Stimulated activated CD8-positive, alpha-beta memory T cell treated with anti-CD3 and anti-CD28 coated beads, Interleukin-2, amount 100 ng/mL, for 1 hour (primary cell): Measurements from ENCODE around the gene CARS1.
A peak's percentile ranks its signal among the peaks of the same experiment; 100 is the strongest.

Source experiments
- DNase-seq, 2 donors: peaks; one replicate each; pipeline ENCODE4 v3.0.0-alpha.2; 2020; ENCODE audit warnings: low read depth in 2 of 2

The CARS1 gene

DNA sequence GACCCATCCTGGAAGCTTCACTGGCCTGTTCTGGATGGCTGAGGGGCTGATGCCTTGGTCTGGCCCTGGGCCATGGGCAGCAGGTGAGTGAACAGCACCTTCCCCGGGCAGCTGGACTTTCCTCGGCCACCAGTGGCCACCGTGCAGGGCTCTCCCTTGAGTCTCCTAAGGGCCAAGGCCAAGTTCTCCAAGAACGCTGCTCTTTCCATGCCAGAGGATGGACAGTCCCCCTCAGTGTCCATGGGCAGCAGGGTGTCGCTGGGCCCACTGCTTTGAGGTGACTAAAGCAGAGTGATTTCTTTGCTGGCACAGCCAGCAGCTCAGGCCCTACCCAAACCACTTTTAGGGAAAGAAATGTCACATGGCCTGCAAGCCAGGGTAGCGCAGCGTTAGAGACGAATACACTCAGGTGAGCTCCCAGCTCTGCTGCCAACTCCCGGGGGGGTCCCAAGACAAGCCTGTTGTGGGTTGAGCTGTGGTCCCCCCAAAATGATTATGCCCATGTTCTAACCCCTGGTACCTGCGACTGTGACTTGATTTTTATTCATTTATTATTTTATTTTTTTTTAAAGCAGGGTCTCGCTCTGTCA is 3.3 kb upstream of the CARS1 start:
- no peak for DNase-seq

DNA sequence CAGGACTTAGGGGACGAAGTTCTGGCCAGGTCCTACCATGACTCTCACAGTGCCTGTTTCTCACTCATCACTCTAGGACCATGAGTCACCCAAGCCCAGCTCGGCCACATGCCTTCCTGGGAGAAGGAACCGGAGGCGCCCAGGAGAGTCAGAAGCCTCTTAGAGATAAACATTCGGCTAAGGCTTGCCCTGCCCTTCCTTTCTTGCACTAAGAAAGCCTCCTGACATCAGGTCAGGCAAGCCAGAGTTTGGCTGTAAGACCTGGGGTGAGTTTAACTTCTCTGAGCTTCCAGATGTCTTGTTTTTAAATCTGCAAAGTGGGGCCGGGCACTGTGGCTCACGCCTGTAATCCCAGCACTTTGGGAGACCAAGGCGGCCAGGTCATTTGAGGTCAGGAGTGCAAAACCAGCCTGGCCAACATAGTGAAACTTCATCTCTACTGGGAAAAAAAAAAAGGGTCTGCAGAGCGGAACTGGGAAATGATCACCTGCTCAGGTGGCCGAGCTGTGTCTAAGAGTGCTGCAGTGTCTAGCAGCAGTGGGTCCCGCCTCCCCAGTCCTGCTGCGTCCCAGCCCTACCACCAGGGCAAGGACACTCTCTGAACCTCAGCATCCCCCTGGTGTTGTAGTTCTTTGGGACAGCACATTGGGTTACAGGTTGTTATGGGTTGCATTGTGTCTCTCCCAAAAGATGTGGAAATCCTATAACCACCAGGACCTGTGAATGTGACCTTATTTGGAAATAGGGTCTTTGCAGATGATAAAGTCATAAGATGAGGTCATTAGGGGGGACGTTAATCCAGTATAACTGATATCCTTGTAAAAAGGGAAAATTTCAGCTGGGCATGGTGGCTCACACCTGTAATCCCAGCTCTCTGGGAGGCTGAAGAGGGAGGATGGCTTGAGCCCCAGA is 1.8 kb upstream of the CARS1 start:
- DNase-seq, result no peak

GRCh38 chr11:3056296-3057068 is 741 bp downstream of the CARS1 start:
- DNase-seq, result no peak

DNA sequence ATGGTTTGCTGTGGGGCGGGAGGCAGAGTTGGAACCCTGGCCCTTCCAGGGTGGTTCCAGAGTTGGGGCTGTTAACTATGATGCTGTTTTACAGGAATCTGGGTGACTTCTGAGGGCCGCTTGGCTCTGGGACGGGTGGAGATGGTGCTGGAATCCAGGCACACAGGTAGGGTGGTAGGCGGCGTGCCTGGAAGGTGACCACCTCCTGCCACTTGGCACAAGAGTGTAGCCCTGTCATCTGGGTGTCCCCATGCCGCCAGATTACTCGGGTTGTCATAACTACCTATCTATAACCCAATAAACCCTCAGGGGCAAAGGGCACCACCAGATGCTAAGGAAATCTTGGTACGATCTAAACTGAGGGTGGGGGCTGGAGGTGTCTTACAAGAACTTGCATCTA is 1.3 kb downstream of the CARS1 start:
- no peak for DNase-seq

DNA sequence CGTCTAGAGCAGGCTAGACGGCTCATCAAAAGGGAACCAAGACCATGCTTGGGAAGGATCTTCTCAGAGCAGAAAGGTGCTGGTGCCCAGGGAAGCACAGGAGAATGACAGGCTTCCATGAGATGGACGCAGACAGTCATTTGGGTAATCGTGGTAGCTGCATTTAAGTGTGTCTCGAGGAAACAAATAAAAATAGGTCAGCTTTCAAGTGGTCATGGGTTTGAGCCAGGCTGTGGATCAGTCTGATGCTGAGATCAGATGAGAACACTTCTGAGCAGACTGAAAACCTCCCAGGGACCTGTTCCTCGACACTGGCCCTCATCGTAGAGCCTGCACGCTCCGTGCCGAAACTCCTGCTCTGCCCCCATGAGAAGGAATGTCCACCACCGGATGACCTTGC is 4.7 kb downstream of the CARS1 start:
- no peak for DNase-seq

GRCh38 chr11:3052109-3052479 is 5.1 kb downstream of the CARS1 start:
- no peak for DNase-seq

GRCh38 chr11:3051196-3052108 is 5.8 kb downstream of the CARS1 start:
- DNase-seq, result no peak

GRCh38 chr11:3050386-3051195 is 6.6 kb downstream of the CARS1 start:
- DNase-seq, result no peak

DNA sequence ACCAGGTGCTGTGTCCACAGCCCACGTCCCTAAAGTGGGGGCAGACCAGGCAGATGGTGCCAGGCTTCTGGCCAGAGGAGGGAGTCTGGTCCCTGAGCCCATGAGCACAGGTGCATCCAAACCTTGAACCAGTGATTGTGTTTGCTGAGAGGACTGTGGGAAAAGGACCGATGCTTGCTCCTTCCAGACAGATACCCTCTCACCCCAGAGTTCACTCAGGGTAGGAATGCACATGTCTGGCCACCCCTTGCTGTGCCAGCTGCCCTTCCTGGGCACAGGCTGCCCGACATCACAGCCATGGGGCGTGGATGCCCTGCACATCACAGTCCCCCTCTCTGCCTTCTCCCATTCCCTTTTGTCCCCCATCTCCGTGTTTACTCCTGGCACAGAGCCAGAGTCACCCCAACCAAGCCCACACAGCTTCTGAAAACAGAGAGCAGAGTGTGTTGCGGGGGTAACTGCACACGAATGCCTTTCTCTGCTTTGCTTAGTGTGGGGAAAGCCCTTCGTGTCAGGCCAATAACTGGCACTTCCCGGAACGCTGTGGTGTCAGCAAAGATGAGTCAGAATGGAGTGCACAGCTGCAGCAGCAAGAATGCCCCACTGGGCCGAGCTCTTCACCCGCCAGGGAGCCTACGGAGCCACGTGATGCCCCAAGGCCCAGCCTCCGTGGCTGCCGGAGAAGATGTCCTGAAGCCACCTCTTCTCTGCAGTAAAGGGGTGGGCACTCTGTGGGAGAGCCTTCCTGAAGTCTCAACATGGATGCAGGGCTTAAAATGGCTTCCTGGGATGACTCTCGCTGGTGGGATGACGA is 7.6 kb downstream of the CARS1 start:
- peak; percentile 37 to 40 for DNase-seq

DNA sequence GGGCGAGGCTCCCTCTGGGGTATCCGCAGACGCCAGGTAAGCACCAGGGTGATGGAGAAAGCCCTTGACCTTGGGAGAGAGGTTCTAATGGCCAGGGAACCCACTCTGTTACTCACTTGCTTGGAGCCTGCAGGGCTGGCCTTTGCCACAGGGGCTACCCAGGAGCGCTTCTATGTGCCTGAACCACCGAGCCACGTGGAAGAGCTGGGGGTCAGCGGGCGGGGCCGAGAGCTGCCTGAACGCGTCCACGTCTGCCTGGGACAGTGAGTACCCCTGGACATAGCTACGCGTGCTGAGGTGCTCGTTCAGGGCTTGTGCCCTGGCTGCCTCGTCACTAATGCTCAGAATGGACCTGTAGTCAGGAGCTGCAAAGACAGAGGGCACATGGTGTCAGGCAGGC is 9.6 kb downstream of the CARS1 start:
- DNase-seq, result no peak

DNA sequence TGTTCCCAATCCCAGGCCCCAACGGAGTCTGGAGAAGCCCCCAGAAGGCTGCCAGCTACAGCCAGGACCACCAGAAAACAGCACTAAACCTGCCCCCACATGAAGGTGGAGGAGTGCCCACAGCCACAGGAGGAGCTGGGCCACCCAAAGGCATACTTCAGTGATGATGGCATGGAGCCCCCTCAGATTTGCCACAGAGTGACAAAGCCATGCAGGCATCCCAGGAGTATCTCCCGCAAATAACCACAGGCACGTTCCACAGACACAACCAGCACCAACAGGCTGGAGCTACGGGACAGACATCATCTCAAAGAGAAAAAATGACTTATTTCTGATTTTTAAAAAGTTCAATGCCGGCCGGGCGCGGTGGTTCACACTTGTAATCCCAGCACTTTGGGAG is 10.6 kb downstream of the CARS1 start:
- no peak for DNase-seq

DNA sequence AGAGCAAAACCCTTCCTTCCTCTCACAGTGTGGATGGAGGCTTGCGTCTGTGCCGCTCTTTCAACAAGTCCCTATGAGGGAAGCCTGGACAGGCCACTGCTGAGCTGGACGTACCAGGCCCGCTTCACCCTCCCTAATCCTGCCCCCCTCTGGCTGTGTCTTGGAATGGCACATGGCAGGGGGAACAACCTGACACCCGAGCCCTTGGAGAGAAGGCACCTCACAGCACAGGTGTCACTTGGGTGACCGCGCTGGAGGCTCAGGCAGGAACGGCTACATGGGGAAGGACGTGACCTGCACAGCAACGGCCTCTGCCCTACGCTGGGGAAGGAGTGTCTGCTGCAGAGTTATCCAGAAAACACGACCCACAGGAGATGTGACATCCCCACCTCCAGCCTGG is 11.0 kb downstream of the CARS1 start:
- no peak for DNase-seq

GRCh38 chr11:3044915-3045314 is 12.3 kb downstream of the CARS1 start:
- no peak for DNase-seq

DNA sequence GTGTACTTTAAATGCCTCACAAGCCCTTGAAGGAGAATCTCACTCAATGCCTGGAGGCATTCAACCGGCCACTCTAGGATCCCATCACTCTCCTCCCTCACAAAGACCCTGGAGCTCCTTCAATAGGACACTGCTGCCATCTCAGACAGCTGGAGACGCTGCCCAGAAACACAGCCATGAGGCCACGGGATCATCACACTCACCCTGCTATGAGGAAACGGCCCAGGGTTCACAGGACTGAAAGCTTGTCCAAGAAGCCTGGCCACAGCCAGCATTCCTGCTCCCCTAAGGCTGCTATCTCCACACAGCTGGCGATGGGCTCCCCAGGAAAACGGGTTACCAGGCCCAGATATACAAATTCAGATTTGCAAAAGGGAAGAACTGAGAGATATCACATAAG is 13.2 kb downstream of the CARS1 start:
- DNase-seq, result no peak

GRCh38 chr11:3043315-3043871 is 13.8 kb downstream of the CARS1 start:
- DNase-seq, result no peak

DNA sequence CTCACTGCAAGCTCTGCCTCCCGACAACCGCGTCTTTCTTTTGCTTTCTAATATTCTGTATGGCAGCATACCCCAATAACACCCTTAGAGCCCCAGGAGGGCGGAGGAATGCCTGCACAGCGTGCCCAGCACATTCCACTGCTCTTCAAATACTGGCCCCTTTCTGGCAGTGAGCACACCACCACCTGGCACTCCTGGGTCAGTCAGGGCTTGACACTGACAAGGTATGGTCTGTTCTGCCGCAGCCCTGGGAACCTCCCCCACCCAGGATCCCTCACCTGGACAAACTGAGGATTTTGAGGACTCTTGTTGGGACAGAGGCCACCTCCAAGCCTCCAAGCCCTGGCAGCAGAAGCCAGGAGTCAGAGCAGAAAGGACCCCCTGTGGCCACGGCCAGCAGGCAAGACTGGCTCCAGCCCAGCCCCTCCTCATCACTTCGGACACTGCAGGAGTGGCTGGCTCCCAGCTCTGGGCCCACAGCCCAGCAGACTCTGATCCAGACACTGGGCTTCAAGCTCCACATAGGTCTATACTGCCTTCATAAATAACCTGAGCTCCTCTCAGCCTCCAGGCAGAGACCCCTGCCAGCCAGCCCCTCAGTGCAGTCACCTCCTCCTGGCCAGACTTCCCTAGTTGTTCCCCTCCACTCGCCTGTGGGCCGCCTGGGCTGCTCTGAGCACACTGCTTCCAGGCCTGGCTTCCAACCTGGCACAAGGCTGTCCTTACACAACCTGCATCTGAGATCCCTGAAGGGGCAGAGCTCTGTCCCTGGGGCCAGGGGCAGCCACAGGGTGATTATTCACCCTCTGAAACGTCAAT is 14.5 kb downstream of the CARS1 start:
- no peak for DNase-seq

DNA sequence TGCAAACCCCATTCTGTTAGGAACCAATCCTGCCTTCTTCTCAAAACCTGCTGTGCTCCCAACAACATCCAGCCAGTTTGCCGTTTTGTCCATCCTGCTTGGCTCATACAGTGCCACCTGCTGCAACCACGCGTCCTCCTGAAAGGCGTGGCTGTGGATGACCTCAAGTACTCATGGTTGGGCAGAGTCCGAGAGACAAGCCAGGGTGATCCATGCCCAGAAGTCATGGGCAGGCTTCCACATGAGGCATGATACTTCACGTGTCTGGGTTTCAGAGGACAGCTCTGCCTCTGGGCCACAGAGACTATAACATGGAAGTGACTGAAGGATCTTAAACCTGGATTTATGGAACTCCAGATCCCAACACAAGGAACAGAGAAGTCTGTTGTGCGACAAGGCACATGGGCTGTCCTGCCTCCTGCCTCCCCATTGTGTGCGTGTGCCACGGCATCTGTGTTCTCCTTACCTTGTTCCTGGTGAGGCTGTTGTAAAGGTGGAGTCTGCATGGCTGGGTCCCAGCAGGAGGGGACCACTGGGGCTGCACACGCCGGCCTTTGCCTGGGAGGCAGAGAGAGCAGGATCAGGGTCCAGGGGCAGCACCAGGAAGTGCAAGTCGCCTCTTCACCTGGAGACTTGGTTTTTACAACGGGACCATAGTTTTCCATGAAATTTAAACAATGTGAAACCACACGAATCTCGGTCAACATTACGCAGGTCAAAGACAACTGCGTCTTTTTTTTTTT is 15.4 kb downstream of the CARS1 start:
- DNase-seq, result no peak

DNA sequence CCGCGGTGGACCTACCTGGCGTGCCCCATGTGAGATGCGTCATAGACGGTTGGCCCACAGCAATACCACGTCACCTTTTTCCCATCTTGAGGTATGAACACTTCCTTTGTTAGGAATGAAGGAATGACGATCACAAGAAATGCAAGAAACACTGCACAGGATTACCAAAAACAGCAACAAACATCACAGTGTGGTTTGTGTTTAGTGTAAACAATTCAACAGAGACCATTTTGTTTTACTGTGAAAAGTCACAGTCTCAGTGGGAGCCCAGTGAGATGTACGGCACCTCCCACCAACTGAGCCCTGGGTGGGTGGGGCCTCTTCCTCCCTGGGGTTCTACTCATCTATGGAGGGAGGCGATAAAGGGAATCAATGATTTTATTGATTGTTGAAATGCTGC is 16.3 kb downstream of the CARS1 start:
- no peak for DNase-seq
